CD14-positive monocyte (primary cell): ENCODE results near the gene CAPN14. TPM values are rescaled to one million over a fixed set of nuclear protein-coding genes. Genes with fewer than 3 reads are reported as not detected.

Experiments
- DNase-seq, 3 donors: peaks; one replicate each; pipeline ENCODE4 v3.0.0-alpha.2; 2011 to 2022
- H2AFZ ChIP-seq: 2 replicates; pipeline ENCODE4 v1.6.0; 2012; ENCODE audit warnings: mild to moderate bottlenecking, low read depth, low read length, inconsistent platforms; ENCODE audit not compliant: insufficient read depth, poor library complexity, severe bottlenecking
- H3K27ac ChIP-seq, 2 donors: 1 replicate in 1 of 2; 2 replicates in 1 of 2; pipeline ENCODE4 v1.5.1; 2012 to 2013; ENCODE audit warnings: low read length in 2 of 2, control low read depth in 1 of 2, inconsistent platforms in 1 of 2, low read depth in 1 of 2, mild to moderate bottlenecking in 1 of 2
- H3K27me3 ChIP-seq, 2 donors: one replicate each; pipeline versions ENCODE4 v1.6.0 to v1.6.1; 2011 to 2013; ENCODE audit warnings: low read length in 2 of 2; ENCODE audit not compliant: control insufficient read depth in 2 of 2, insufficient read depth in 2 of 2
- H3K36me3 ChIP-seq, 2 donors: replicated peaks in 1 of 2; 1 replicate in 1 of 2; 2 replicates in 1 of 2; pipeline versions ENCODE4 v1.5.1 to v1.6.1; 2012 to 2013; ENCODE audit warnings: low read length in 2 of 2, control low read depth in 1 of 2, inconsistent platforms in 1 of 2, mild to moderate bottlenecking in 1 of 2; ENCODE audit not compliant: insufficient read depth in 2 of 2, control insufficient read depth in 1 of 2
- H3K4me1 ChIP-seq, 2 donors: 1 replicate in 1 of 2; 2 replicates in 1 of 2; pipeline versions ENCODE4 v1.5.1 to v1.6.1; 2012 to 2013; ENCODE audit warnings: low read length in 2 of 2, control low read depth in 1 of 2, inconsistent platforms in 1 of 2, mild to moderate bottlenecking in 1 of 2, moderate library complexity in 1 of 2; ENCODE audit not compliant: insufficient read depth in 2 of 2, control insufficient read depth in 1 of 2
- H3K4me2 ChIP-seq: replicated peaks from 2 replicates; pipeline ENCODE3; 2012; ENCODE audit warnings: low read length, moderate library complexity, mild to moderate bottlenecking; ENCODE audit not compliant: poor library complexity, severe bottlenecking; ENCODE audit errors: extremely low read depth
- H3K4me3 ChIP-seq, 3 experiments: fragments of 200-600 bp in 1 of 3; sonication (generic) in 1 of 3; replicated peaks in 1 of 3; 1 replicate in 2 of 3; 2 replicates in 1 of 3; pipeline ENCODE4 v1.5.1; 2011 to 2013; ENCODE audit warnings: low read length in 3 of 3, mild to moderate bottlenecking in 3 of 3, control low read depth in 2 of 3, low read depth in 2 of 3, inconsistent platforms in 1 of 3, moderate library complexity in 1 of 3
- H3K79me2 ChIP-seq: 2 replicates; pipeline ENCODE4 v1.6.0; 2012; ENCODE audit warnings: mild to moderate bottlenecking, control low read depth, inconsistent platforms, low read length, moderate library complexity; ENCODE audit not compliant: insufficient read depth
- H3K9ac ChIP-seq: 2 replicates; pipeline ENCODE4 v1.6.0; 2017; ENCODE audit warnings: low read length, mild to moderate bottlenecking; ENCODE audit not compliant: insufficient read depth, poor library complexity, severe bottlenecking
- H3K9me3 ChIP-seq, 2 donors: replicated peaks in 1 of 2; 1 replicate in 1 of 2; 2 replicates in 1 of 2; pipeline versions ENCODE4 v1.5.1 to v1.6.1; 2012 to 2013; ENCODE audit warnings: low read length in 2 of 2, control low read depth in 1 of 2; ENCODE audit not compliant: control insufficient read depth in 1 of 2, insufficient read depth in 1 of 2
- H4K20me1 ChIP-seq: 2 replicates; pipeline ENCODE4 v1.6.0; 2012; ENCODE audit warnings: mild to moderate bottlenecking, low read length, control low read depth, moderate library complexity; ENCODE audit not compliant: insufficient read depth
- H3K27ac Mint-ChIP-seq, 7 donors: one replicate each; pipeline ENCODE4 v1.8.0; 2020; ENCODE audit warnings: mild to moderate bottlenecking in 7 of 7, mixed read lengths in 7 of 7, moderate library complexity in 6 of 7, inconsistent platforms in 2 of 7
- H3K27me3 Mint-ChIP-seq, 3 donors: one replicate each; pipeline ENCODE4 v1.8.0; 2021 to 2022; ENCODE audit warnings: low read depth in 3 of 3, mild to moderate bottlenecking in 3 of 3, mixed read lengths in 3 of 3, moderate library complexity in 3 of 3, inconsistent platforms in 1 of 3
- H3K36me3 Mint-ChIP-seq, 2 donors: one replicate each; pipeline ENCODE4 v1.8.0; 2020; ENCODE audit warnings: mixed read lengths in 2 of 2, inconsistent platforms in 1 of 2, mild to moderate bottlenecking in 1 of 2
- H3K4me1 Mint-ChIP-seq: one replicate; pipeline ENCODE4 v1.8.0; 2020; ENCODE audit warnings: mild to moderate bottlenecking, mixed read lengths
- H3K4me3 Mint-ChIP-seq, 2 donors: one replicate each; pipeline ENCODE4 v1.8.0; 2020; ENCODE audit warnings: mild to moderate bottlenecking in 2 of 2, mixed read lengths in 2 of 2, moderate library complexity in 1 of 2
- H3K9me3 Mint-ChIP-seq, 7 donors: one replicate each; pipeline ENCODE4 v1.8.0; 2020 to 2022; ENCODE audit warnings: mixed read lengths in 7 of 7, mild to moderate bottlenecking in 6 of 7, moderate library complexity in 6 of 7, inconsistent platforms in 2 of 7
- CTCF ChIP-seq: fragments of 200-600 bp; IDR thresholded peaks from one replicate; pipeline ENCODE4 v1.8.0; 2022; ENCODE audit warnings: antibody characterized with exemption, mild to moderate bottlenecking
- WGBS: methylation state at CpG from one replicate; pipeline ENCODE4 v1.1.5; 2013; ENCODE audit warnings: missing lambda C conversion rate; ENCODE audit not compliant: insufficient coverage; 5-methylcytosine and 5-hydroxymethylcytosine counted together
- intact Hi-C, 2 donors: fragments of 100-400 bp; cut with micrococcal nuclease; formaldehyde crosslinking; loops; one replicate each; pipeline versions ENCODE4 v1.15.0 to v1.15.1; 2023
- polyA plus RNA-seq, 3 donors: library from polyadenylated mRNA; depleted of rRNA in 1 of 3; unstranded in 2 of 3; stranded (reverse) in 1 of 3; fragments of 300-500 nt in 2 of 3; fragments of >200 nt in 1 of 3; fragmentation: Illumina TruSeq in 2 of 3; gene quantifications; 1 replicate in 2 of 3; 2 replicates in 1 of 3; pipeline ENCODE4 v1.2.3, GENCODE V29; 2012 to 2021

CAPN14 gene
- polyA plus RNA-seq, 3 donors, result not detected

- peaks cover 2 to 11% (median 8%) of the 10 kb centered on the region in 3 donors for H3K27me3 Mint-ChIP-seq
- no peaks in the 10 kb centered on the region for H3K36me3 Mint-ChIP-seq
- Histone ChIP-seq H3K9ac (no peak overlapping the region), H4K20me1 (no peaks in the 10 kb centered on the region), H3K27ac (no peak overlapping the region), H3K4me3 (no peak overlapping the region), H3K4me2 (no peak overlapping the region), H3K36me3 (no peaks in the 10 kb centered on the region), H2AFZ (no peak overlapping the region), H3K9me3 (no peaks in the 10 kb centered on the region), H3K4me1 (no peaks in the 10 kb centered on the region), H3K27me3 (no peaks in the 10 kb centered on the region), H3K79me2 (no peaks in the 10 kb centered on the region)
- no peak for TF ChIP-seq CTCF
- no peak for DNase-seq
- intact Hi-C loops, result no loop called here
- no CpG with 5 or more reads among the region's 6 CpGs for WGBS
- no peaks in the 10 kb centered on the region for H3K4me1 Mint-ChIP-seq
- no peak overlapping the region for H3K27ac Mint-ChIP-seq
- H3K9me3 Mint-ChIP-seq, result peaks cover 0 to 3% (median 0%) of the 10 kb centered on the region in 7 donors
- H3K4me3 Mint-ChIP-seq, result no peak overlapping the region
Observed at GRCh38 chr2:31150120-31150670, 67.1 kb downstream of the CAPN14 start.

DNA sequence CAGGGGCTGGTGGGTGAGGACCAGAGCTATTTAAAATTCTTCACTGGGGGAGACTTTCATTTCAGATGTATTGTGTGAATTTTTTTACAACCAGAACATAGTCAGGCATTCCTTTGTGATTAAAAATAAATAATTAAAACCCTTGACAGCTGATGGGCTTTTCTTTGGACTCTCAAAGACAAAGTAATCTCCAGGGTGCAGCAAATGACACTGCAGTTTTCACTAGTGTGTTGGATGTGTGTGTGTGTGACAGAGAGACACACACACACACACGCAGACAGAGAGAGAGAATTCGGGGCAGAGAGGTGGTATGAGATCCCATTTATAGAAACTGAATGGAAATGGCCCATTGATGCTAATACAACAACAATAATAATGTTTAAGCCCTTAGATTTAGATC is 68.8 kb downstream of the CAPN14 start:
- H3K27me3 ChIP-seq, result no peaks in the 10 kb centered on the region
- no peak overlapping the region for H3K27ac ChIP-seq
- intact Hi-C loops, result no loop called here
- no peaks in the 10 kb centered on the region for H4K20me1 ChIP-seq
- Mint-ChIP-seq H3K4me3 (no peak overlapping the region), H3K9me3 (no peaks in the 10 kb centered on the region), H3K27ac (no peak overlapping the region), H3K36me3 (no peaks in the 10 kb centered on the region), H3K4me1 (no peaks in the 10 kb centered on the region), H3K27me3 (peaks cover 2 to 11% (median 8%) of the 10 kb centered on the region in 3 donors)
- H3K36me3 ChIP-seq, result no peaks in the 10 kb centered on the region
- TF ChIP-seq CTCF, result no peak
- no peak for DNase-seq
- H3K79me2 ChIP-seq, result no peaks in the 10 kb centered on the region
- H3K9ac ChIP-seq, result no peak overlapping the region
- no peaks in the 10 kb centered on the region for H3K4me1 ChIP-seq
- H2AFZ ChIP-seq, result no peak overlapping the region
- H3K4me2 ChIP-seq, result no peak overlapping the region
- no peaks in the 10 kb centered on the region for H3K9me3 ChIP-seq
- no CpG with 5 or more reads among the region's 2 CpGs for WGBS
- no peak overlapping the region for H3K4me3 ChIP-seq
